SK-N-SH (cell line): Measurements from ENCODE around the gene MYH16. TPM values are rescaled to one million over a fixed set of nuclear protein-coding genes. Genes with fewer than 3 reads are reported as not detected.

Experiments used
- CTCF ChIA-PET: fragments of 300-600, 350-600 bp; formaldehyde crosslinking; extraction: SDS; loops from one replicate; lab custom pipeline; 2021; lab: Yijun Ruan, JAX
- POLR2A ChIA-PET: fragments of 350-600 bp; sonication (Branson Sonifier 250); formaldehyde crosslinking; extraction: SDS; loops from one replicate; lab custom pipeline; 2020; ENCODE audit warnings: antibody characterized with exemption, inconsistent platforms; lab: Yijun Ruan, JAX
- DNase-seq: peaks from one replicate; pipeline ENCODE4 v3.0.0; 2012
- H2AFZ ChIP-seq: fragments of 200-600 bp; sonication (generic); 2 replicates; pipeline ENCODE4 v1.8.1; 2016; ENCODE audit warnings: antibody characterized with exemption, mild to moderate bottlenecking, low read depth
- H3F3A ChIP-seq: fragments of 200-600 bp; sonication (generic); replicated peaks from 2 replicates; pipeline ENCODE3; 2016; ENCODE audit warnings: antibody characterized with exemption, mild to moderate bottlenecking; ENCODE audit not compliant: insufficient read depth
- H3K27ac ChIP-seq, 2 experiments: fragments of 200-500 bp in 1 of 2; fragments of 200-600 bp in 1 of 2; sonication (Bioruptor generic) in 1 of 2; sonication (generic), shearing (Covaris generic) in 1 of 2; 2 replicates each; pipeline versions ENCODE4 v1.5.1 to v1.6.1; 2014 to 2016; ENCODE audit warnings: low read depth in 2 of 2, inconsistent platforms in 1 of 2, low read length in 1 of 2, mild to moderate bottlenecking in 1 of 2, mixed read lengths in 1 of 2
- H3K27me3 ChIP-seq: fragments of 200-600 bp; sonication (generic), shearing (Covaris generic); 2 replicates; pipeline ENCODE4 v1.6.1; 2016; ENCODE audit warnings: mixed run types; ENCODE audit not compliant: insufficient read depth
- H3K36me3 ChIP-seq, 2 experiments: fragments of 200-500 bp in 1 of 2; fragments of 200-600 bp in 1 of 2; sonication (Bioruptor generic) in 1 of 2; sonication (generic) in 1 of 2; replicated peaks in 1 of 2; 2 replicates each; pipeline versions ENCODE3 to v1.5.1; 2014 to 2016; ENCODE audit warnings: low read length in 1 of 2, mild to moderate bottlenecking in 1 of 2; ENCODE audit not compliant: insufficient read depth in 2 of 2, control insufficient read depth in 1 of 2
- H3K4me1 ChIP-seq, 2 experiments: fragments of 200-500 bp in 1 of 2; fragments of 200-600 bp in 1 of 2; sonication (Bioruptor generic) in 1 of 2; sonication (generic), shearing (Covaris generic) in 1 of 2; 2 replicates each; pipeline versions ENCODE4 v1.5.1 to v1.6.1; 2014 to 2016; ENCODE audit warnings: low read depth in 1 of 2, low read length in 1 of 2, mixed run types in 1 of 2; ENCODE audit not compliant: insufficient read depth in 2 of 2, control insufficient read depth in 1 of 2
- H3K4me2 ChIP-seq: fragments of 200-600 bp; sonication (generic), shearing (Covaris generic); 2 replicates; pipeline ENCODE4 v1.6.1; 2017; ENCODE audit warnings: mixed run types
- H3K4me3 ChIP-seq, 2 experiments: fragments of 200-500 bp in 1 of 2; fragments of 200-600 bp in 1 of 2; sonication (Bioruptor generic) in 1 of 2; sonication (generic), shearing (Covaris generic) in 1 of 2; 2 replicates each; pipeline versions ENCODE4 v1.5.1 to v1.8.1; 2014 to 2016; ENCODE audit warnings: low read depth in 2 of 2, inconsistent platforms in 1 of 2, low read length in 1 of 2, mild to moderate bottlenecking in 1 of 2, mixed read lengths in 1 of 2, moderate library complexity in 1 of 2
- H3K79me2 ChIP-seq: fragments of 200-600 bp; sonication (generic); 2 replicates; pipeline ENCODE4 v1.8.1; 2017; ENCODE audit warnings: mild to moderate bottlenecking; ENCODE audit not compliant: insufficient read depth
- H3K9ac ChIP-seq: fragments of 200-600 bp; sonication (generic); 2 replicates; pipeline ENCODE4 v1.6.1; 2017; ENCODE audit warnings: mixed run types
- H3K9me2 ChIP-seq: fragments of 200-600 bp; sonication (generic); 2 replicates; pipeline ENCODE4 v1.6.1; 2017; ENCODE audit warnings: mixed run types
- H3K9me3 ChIP-seq: fragments of 200-600 bp; sonication (generic); 2 replicates; pipeline ENCODE4 v1.6.1; 2017; ENCODE audit warnings: mixed run types, mild to moderate bottlenecking, moderate library complexity
- H4K20me1 ChIP-seq: fragments of 200-600 bp; sonication (generic); 2 replicates; pipeline ENCODE4 v1.6.1; 2017; ENCODE audit warnings: mild to moderate bottlenecking, mixed run types; ENCODE audit not compliant: insufficient read depth
- EZH2phosphoT487 ChIP-seq: fragments of 200-600 bp; sonication (generic); IDR thresholded peaks from 2 replicates; pipeline ENCODE4 v1.6.1; 2017; ENCODE audit warnings: low read depth, mixed run types, mild to moderate bottlenecking, antibody characterized with exemption, moderate library complexity, borderline replicate concordance
- FOXJ3 ChIP-seq: sonication (generic); formaldehyde crosslinking; IDR thresholded peaks from 2 replicates; pipeline ENCODE4 v1.5.1; 2020; ENCODE audit warnings: mild to moderate bottlenecking, missing genetic modification reagents
- GABPA ChIP-seq: IDR thresholded peaks from 2 replicates; pipeline ENCODE4 v1.4.0; 2012; ENCODE audit warnings: low read depth, mild to moderate bottlenecking
- JUND ChIP-seq: IDR thresholded peaks from 2 replicates; pipeline ENCODE4 v1.4.0; 2012
- MEF2A ChIP-seq: IDR thresholded peaks from 2 replicates; pipeline ENCODE4 v1.4.0; 2012; ENCODE audit warnings: low read depth, borderline replicate concordance
- PBX3 ChIP-seq: IDR thresholded peaks from 2 replicates; pipeline ENCODE4; 2012
- POLR2AphosphoS5 ChIP-seq: IDR thresholded peaks from 2 replicates; pipeline ENCODE4 v1.6.1; 2012; ENCODE audit warnings: low read depth, low read length
- SMC3 ChIP-seq: IDR thresholded peaks from 2 replicates; pipeline ENCODE4 v1.6.1; 2012; ENCODE audit warnings: low read depth, low read length, improper control_type of control experiment
- TCF12 ChIP-seq: IDR thresholded peaks from 2 replicates; pipeline ENCODE4 v1.4.0; 2012
- USF2 ChIP-seq: fragments of 150-350 bp; IDR thresholded peaks from 2 replicates; pipeline ENCODE4 v1.6.1; 2017; ENCODE audit warnings: antibody characterized with exemption, low read length, low read depth, borderline replicate concordance
- YY1 ChIP-seq: IDR thresholded peaks from 2 replicates; pipeline ENCODE4 v1.4.0; 2012; ENCODE audit warnings: low read depth, mild to moderate bottlenecking
- WGBS: methylation state at CpG from one replicate; pipeline ENCODE4 v1.1.6; 2017; ENCODE audit warnings: low lambda C conversion rate; 5-methylcytosine and 5-hydroxymethylcytosine counted together
- polyA plus RNA-seq, 3 experiments: library from polyadenylated mRNA; depleted of rRNA; stranded (reverse); fragments of >200 nt; gene quantifications; 2 replicates each; pipeline ENCODE4 v1.2.3, GENCODE V29; 2012
- TF ChIP-seq, protein P1 (sequence below): IDR thresholded peaks from 2 replicates; pipeline ENCODE4 v1.6.1; 2012; ENCODE audit warnings: mild to moderate bottlenecking, low read depth, low read length, moderate library complexity
- TF ChIP-seq, protein P2 (sequence below): IDR thresholded peaks from 2 replicates; pipeline ENCODE4 v1.4.0; 2012; ENCODE audit warnings: low read depth, borderline replicate concordance

Gene MYH16
- polyA plus RNA-seq, 1 of the 3 experiments (the other 2 are of a cell fraction), result 0.41 TPM

DNA sequence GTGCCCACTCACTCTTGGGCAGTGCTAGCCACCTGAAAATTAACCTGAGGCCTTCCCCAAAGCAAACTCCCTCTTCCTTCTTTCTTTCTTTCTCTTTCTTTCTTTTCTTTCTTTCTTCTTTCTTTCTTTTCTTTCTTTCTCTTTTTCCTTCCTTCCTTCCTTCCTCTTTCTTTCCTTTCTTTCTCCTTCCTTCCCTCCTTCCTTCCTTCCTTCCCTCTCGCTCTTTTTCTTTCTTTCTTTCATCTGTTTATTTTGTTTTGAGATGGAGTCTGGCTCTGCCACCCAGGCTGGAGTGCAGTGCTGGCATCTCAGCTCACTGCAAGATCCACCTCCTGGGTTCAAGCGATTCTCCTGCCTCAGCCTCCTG, 47.8 kb upstream of the MYH16 start:
- TF ChIP-seq YY1, result no peak
- H3K4me2 ChIP-seq, result peak overlapping the region; percentile 62
- POLR2A ChIA-PET, result no interaction called here
- WGBS, result 93% methylated on average over 2 of the region's 2 CpGs
- H4K20me1 ChIP-seq, result no peaks in the 10 kb centered on the region
- H3K9ac ChIP-seq, result no peak overlapping the region
- H3K36me3 ChIP-seq, result no peaks in the 10 kb centered on the region
- H3K4me1 ChIP-seq, result peaks cover 0 to 12% of the 10 kb centered on the region in 2 experiments; a peak in 1 of 4 replicates
- H2AFZ ChIP-seq, result peak overlapping the region; percentile 29
- CTCF ChIA-PET, result interaction anchor here (0.6 to 1.0 kb wide), 2 partner anchors 23 to 859 kb away, joined by 3 read pairs; no protein-coding TSS in a partner anchor
- no peaks in the 10 kb centered on the region for H3F3A ChIP-seq
- no peak for DNase-seq
- H3K4me3 ChIP-seq, result peak overlapping the region in 1 of 2 experiments; percentile 8; a peak in 1 of 4 replicates
- no peaks in the 10 kb centered on the region for H3K9me2 ChIP-seq
- no peak overlapping the region for H3K27ac ChIP-seq
- H3K9me3 ChIP-seq, result no peaks in the 10 kb centered on the region
- H3K27me3 ChIP-seq, result no peaks in the 10 kb centered on the region
- no peaks in the 10 kb centered on the region for H3K79me2 ChIP-seq

DNA sequence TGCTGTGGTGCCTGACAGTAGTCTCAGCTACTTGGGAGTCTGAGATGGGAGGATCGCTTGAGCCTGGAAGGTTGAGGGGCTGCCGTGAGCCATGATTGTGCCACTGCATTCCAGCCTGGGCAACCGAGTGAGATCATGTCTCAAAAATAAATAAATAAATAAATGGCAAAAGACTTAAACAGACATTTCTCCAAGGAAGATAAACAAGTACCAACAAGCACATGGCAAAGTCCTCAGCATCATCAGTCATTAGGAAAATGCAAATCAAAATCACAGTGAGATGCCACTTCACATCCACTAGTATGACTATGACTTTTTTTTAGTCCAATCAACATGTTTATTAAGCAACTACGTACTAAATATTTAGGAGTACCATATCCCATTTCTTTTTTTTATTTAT, 43.4 kb upstream of the MYH16 start:
- CTCF ChIA-PET, result interaction anchor here (1.0 kb wide), 1 partner anchor 192 kb away, joined by 3 read pairs; no protein-coding TSS in a partner anchor
- POLR2A ChIA-PET, result no interaction called here
- Histone ChIP-seq H2AFZ (no peak overlapping the region), H3K27ac (no peak overlapping the region), H3K4me2 (no peak overlapping the region), H3K4me1 (peaks cover 0 to 9% of the 10 kb centered on the region in 2 experiments; a peak in 1 of 4 replicates), H3K36me3 (no peaks in the 10 kb centered on the region), H3K9me2 (no peaks in the 10 kb centered on the region), H3K4me3 (no peak overlapping the region), H3F3A (no peaks in the 10 kb centered on the region), H3K27me3 (no peaks in the 10 kb centered on the region), H3K79me2 (no peaks in the 10 kb centered on the region), H3K9me3 (no peaks in the 10 kb centered on the region), H3K9ac (no peak overlapping the region), H4K20me1 (no peaks in the 10 kb centered on the region)
- DNase-seq, result no peak
- WGBS, result 85% methylated on average over 4 of the region's 4 CpGs
- TF ChIP-seq SMC3 (no peak), GABPA (no peak), TCF12 (no peak), YY1 (no peak), EZH2phosphoT487 (no peak), JUND (no peak)
- TF ChIP-seq, protein P1, sequence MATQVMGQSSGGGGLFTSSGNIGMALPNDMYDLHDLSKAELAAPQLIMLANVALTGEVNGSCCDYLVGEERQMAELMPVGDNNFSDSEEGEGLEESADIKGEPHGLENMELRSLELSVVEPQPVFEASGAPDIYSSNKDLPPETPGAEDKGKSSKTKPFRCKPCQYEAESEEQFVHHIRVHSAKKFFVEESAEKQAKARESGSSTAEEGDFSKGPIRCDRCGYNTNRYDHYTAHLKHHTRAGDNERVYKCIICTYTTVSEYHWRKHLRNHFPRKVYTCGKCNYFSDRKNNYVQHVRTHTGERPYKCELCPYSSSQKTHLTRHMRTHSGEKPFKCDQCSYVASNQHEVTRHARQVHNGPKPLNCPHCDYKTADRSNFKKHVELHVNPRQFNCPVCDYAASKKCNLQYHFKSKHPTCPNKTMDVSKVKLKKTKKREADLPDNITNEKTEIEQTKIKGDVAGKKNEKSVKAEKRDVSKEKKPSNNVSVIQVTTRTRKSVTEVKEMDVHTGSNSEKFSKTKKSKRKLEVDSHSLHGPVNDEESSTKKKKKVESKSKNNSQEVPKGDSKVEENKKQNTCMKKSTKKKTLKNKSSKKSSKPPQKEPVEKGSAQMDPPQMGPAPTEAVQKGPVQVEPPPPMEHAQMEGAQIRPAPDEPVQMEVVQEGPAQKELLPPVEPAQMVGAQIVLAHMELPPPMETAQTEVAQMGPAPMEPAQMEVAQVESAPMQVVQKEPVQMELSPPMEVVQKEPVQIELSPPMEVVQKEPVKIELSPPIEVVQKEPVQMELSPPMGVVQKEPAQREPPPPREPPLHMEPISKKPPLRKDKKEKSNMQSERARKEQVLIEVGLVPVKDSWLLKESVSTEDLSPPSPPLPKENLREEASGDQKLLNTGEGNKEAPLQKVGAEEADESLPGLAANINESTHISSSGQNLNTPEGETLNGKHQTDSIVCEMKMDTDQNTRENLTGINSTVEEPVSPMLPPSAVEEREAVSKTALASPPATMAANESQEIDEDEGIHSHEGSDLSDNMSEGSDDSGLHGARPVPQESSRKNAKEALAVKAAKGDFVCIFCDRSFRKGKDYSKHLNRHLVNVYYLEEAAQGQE, result no peak

DNA sequence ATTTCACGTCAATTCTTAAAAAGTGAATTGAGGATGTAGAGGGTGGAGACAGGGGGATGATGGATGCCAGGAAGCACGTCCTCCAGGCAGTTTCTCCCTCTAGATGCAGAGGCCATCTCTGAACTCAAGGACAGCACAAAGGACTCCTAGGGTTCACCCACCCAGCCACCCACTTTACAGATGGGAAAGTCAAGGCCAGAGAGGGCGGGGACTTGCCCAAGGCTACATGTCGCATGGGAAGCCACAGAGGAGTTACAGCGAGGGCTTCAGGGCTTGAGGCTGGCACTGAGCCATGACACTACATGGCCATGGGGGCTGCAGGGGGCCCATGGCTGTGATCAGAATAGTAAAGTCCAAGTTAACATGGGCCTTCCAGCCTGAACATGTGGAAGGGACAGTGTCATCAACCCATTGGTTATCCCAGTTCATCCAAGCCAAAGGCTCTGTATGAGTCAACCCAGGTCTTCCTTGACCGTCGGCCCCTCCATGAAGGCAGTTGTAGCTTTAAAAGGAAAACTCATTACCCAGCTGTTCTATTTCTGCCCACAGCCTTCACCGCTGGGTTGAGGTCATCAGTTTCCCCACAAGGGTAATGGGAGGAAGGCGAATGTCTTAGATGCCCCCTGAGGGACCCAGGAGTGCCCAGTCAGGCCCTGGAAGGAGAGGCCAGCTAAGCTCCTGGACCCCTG, 40.4 kb upstream of the MYH16 start:
- ChIA-PET CTCF (no interaction called here), POLR2A (no interaction called here)
- H3K9ac ChIP-seq, result no peak overlapping the region
- H3K79me2 ChIP-seq, result no peaks in the 10 kb centered on the region
- H3K27me3 ChIP-seq, result no peaks in the 10 kb centered on the region
- H3K4me3 ChIP-seq, result no peak overlapping the region
- no peaks in the 10 kb centered on the region for H3K36me3 ChIP-seq
- no peaks in the 10 kb centered on the region for H3K9me3 ChIP-seq
- H2AFZ ChIP-seq, result no peak overlapping the region
- whole genome bisulfite sequencing, result 74% methylated on average over 9 of the region's 9 CpGs
- no peaks in the 10 kb centered on the region for H4K20me1 ChIP-seq
- no peak overlapping the region for H3K27ac ChIP-seq
- no peaks in the 10 kb centered on the region for H3F3A ChIP-seq
- H3K4me2 ChIP-seq, result no peak overlapping the region
- H3K4me1 ChIP-seq, result no peaks in the 10 kb centered on the region
- DNase-seq, result no peak
- H3K9me2 ChIP-seq, result no peaks in the 10 kb centered on the region
- TF ChIP-seq FOXJ3, result no peak
- no peak for TF ChIP-seq MEF2A
- no peak for TF ChIP-seq POLR2AphosphoS5
- TF ChIP-seq, protein P2, sequence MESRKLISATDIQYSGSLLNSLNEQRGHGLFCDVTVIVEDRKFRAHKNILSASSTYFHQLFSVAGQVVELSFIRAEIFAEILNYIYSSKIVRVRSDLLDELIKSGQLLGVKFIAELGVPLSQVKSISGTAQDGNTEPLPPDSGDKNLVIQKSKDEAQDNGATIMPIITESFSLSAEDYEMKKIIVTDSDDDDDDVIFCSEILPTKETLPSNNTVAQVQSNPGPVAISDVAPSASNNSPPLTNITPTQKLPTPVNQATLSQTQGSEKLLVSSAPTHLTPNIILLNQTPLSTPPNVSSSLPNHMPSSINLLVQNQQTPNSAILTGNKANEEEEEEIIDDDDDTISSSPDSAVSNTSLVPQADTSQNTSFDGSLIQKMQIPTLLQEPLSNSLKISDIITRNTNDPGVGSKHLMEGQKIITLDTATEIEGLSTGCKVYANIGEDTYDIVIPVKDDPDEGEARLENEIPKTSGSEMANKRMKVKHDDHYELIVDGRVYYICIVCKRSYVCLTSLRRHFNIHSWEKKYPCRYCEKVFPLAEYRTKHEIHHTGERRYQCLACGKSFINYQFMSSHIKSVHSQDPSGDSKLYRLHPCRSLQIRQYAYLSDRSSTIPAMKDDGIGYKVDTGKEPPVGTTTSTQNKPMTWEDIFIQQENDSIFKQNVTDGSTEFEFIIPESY, result no peak
- no peak for TF ChIP-seq USF2
- TF ChIP-seq PBX3, result no peak
- TF ChIP-seq EZH2phosphoT487, result no peak
- no peak for TF ChIP-seq GABPA
